Measurements from ENCODE around the gene CACNB1.
A peak's percentile ranks its signal among the peaks of the same experiment; 100 is the strongest.

Gene CACNB1

DNA sequence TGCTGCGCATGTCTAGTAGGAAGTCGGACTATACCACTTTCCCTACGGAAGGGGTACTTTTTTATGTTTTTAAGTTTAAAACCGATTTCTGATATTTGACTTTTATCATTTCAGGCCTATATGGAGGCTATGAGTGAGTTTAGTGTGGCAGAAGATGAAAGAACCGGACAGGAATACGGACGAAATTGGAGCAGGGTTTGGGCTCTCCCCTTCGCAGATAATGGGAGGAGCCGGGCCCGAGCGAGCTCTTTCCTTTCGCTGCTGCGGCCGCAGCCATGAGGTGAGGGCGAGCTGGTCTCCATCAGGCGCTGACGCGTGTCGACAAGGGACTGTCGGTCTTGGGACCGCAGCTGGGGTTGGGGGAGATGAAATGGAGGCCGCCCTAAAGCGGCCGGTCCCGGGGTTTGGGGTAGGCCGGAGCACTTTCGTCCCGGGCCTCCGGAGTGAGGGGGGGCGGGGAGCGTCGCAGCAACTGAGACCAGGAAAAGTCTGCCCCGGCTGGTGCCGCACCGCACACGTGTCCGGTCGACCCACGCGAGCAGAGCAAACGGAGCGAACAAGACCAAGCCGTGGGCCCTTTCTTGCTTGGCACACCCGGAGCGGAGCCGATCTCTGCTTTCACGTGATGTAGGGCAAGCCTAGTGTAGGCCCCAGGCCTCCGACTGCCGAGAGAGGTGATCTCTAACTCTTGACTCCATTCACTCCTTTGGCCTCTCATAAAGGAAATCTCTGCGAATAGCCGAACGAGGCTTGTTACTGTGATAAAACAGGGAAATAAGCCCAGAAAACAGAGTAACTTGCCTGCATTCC lies 2.8 kb upstream of the CACNB1 start, which contains the start of gene RPL19:
Gene RPL19 (plus strand): TSS at position 214 of the 810 bp plus-strand sequence. CDS start 62 bp downstream, at position 276.
- DNase-seq, result peak; percentile 82 to 95

DNA sequence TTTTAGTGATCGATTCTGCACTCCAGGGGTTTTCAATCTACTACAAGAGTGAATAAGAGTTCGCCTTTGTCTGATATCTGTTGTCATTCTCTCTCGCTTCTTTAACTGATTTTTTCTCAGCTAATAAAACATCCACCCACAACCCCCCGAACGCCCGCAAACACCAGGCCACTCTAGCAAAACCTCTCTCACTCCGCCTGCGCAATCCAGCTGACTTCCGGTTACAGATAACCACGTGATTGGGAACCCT lies 2.3 kb upstream of the CACNB1 start:
- DNase-seq, result peak in 1 of 2 donors; percentile 85

DNA sequence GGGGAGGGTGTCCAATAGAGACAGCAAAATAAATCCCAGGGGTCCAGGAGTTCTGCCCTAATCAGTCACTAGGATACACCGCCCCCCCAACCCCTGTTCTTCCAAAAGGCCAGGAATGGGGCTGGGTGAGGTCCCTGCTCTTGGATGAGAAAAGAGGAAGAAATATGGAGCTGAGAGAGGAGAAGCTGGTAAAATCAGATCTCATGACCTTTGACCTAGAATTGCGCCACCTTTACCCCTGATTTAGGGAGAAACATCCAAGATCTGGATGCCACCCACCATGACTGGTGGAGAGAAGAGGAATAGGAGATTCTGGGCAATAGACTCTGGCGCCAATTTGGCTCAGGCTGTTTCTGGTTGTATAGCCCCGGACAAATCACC lies 707 bp upstream of the CACNB1 start:
- no peak for DNase-seq

DNA sequence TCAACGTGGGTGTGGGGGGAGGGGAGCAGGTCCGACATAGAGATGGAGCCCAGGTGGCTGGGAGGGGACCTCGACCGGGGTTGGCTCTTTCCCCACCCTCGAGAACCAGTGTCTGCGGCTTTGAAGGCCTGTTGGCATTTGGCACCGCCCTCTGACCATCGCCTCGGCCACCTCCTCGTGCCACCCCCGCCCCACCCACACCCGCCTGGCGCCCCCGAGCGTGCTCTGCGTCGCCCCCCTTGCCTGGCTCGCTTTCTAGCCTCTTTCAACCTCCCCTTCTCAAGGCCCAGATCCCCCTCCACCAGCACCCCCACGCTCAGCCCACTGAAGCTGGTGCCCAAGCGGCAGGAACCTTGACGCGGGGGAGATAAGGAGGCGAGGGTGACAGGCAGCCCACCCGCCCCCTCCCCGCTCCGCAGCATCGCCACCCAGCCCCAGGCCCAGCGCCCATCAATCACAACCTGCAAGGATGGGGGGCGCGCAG lies 619 bp downstream of the CACNB1 start:
- no peak for DNase-seq

DNA sequence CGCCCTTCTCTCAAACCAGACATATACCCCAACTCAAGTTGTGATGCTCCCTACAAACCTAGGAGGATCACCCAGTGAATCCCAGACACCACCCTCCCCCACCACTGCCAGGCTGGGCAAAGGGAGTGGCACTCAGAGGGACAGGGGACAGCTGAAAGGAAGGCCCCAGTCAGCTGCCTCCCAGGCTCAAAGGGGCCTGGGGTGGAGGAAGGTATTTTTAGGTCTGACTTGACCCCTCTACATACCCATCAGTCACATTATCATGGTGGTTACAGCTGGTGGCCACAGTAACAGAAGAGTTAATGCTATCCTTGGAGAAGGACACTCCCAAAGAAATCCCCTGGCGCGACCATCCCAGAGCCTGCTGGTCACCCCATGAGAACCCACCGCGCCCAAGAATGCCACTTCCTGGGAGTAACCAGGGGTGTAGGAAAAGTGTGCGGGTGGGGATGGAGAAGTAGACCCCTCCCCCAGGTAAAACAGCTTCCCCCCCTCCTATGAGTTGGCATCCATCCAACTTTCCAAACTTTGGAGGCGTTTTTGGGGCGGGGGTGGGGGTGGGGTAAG lies 1.1 kb downstream of the CACNB1 start:
- DNase-seq, result no peak

DNA sequence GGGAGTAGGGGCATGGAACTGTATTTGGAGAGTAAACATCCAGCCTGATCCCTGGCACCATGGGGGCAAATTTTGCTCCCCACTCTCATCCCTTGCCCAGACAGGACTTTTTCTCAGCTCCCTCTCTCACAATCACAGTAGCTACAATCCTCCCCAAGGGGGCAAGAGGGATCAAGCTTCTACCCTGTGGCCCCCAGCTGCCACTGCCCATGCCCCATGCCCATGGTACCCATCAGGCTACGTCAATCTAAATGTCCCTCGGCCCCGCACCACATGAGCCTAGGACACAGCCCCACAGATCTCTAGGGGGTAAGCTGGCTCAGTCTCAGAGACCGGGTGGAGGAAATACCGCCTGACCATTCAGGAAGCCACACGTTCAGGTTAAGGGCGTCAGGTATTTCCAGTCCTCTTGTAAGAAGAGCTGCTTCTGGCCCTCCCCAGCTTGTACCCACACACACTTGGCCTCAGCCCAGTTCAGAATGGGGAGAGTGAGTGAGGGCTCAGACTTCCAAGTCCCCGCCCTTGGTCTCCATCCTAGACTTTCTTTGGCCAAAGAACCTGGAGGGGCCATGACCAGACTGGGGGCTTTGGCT lies 1.8 kb downstream of the CACNB1 start:
- DNase-seq, result no peak

DNA sequence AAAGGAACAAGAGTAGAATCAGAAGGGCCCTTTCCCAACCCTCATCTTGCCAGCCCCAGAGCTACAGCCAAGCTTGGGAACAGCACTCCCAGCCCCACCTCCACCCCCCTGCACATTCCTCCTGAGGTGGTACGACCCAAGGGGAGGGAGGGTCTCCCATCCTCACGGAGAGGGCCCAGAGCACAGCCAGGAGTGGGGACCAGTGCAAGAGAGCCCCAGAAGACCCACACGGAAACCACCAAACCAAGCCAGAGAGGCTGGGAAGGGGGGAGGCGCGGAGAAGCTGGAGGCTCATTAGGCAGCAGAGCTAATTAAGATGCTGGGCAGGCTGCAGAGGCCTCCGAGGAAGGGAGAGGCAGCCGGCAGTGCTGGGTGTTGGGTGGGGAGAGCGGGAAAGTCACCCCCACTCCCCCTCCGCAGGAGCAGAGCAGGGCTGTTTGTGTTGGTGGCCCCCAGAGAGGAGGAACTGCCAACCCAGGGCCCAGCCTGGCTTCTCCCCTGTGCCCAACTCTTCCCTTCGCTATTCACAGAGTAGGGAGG lies 2.4 kb downstream of the CACNB1 start:
- peak; percentile 38 to 39 for DNase-seq

DNA sequence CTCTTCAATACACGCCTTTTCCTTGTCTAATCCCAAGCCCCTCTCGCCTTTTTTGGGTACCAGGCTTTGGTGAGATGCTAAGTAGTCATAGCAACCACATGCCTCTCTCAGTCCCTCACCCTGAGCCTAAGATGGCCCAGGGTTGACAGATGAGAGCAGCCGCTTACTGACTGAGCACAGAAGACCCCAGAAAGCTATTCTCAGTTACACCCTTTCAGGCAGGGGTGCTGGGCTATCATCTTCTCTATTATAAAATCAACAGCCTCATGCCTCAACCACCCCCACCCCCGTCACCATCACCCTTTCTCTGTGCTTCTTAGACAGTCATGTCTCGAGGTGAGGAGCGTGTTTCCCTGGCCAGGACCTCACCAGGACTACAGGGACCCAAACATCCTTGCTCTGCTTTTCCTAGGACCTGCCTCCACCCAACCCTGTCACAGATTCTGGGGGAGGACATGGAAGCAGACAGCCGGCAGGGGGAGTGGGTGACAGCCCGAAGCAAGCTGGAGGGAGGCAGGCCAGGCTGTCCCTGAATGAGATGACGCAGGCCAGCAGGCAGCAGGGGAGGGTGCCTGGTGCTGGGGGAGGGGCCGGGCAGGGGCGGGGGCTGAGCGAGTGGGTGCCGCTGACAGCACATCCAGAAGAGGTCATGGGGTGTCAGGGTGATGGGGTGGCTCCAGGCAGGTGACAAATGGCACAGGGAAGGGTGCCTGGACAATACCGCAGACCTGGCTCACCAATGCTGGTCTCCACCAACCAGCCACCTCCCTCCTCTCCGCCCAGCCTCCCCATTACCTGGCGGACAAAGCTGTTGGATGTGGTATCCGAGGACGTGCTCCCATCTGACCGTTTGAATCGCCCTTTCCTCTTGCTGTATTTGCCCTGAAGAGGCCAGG lies 3.1 kb downstream of the CACNB1 start:
- peak; percentile 56 to 58 for DNase-seq

DNA sequence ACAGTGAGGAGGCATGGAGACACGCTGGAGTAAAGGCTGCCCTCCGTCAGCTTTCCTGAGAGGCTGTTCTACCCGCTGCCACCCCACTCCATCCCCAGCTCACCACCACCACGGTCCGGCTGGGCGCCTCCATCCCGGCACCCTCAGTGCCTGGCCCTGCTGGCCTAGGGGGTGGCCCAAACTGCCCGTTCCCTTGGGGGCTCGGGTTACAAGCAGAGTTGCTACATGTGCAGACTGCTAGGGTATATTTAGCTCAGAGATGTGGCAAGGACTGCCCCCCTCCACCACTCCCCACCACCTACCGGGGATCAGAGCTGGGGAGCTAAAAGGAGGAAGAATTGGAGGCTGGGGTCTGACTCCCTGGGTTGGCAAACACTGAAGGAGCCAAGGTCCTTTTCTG lies 4.1 kb downstream of the CACNB1 start:
- no peak for DNase-seq

DNA sequence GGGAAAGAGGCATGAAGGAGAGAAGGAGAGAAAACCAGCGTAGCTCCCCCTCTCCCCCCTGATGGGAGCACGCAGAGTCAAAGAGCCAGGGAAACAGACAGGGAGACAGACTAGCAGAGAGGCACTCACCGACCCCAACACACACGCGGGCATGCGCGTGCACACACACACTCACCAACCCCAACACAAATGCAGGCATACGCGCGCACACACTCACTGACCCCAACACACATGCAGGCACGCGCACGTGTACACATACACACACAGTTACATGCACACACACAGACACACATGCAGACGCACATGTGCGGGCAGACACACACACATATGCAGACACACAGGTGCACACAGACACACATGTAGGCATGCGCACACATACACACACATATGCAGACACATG lies 4.6 kb downstream of the CACNB1 start:
- no peak for DNase-seq

DNA sequence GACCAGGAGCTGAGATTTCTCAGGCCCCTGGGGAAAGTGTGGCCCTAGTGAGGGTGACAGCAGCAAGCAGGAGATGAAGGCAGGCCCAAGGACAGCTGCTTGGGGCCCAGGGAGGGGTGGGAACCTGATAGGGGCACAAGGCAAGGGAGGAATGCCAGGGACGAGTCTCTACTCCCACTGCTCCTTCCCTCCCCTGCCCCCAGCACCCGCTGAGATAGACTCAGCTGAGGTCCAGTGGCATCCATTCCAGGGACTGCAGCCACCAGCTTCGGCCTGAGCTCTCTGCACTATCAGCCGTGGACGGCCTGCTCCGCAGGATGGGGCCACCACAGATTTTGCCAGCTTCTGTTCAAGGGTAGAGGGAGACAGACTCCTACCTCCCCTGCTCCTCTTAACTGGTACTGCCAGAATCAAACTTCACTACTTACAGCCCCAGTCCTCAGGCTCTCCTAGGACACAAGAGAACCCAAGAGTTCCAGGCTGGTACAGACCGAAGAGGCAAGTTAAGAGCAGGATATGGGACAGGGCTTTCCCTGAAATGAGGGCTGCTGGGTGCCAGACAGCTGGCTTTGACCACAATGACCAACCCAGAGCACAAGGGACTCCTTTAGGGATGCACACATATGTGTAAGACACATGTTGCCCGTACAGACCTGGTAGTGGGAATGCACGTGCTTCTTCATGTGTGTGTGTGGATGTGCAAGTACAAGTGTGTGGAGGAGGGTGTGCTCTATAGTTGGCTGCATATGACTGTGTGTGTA lies 5.5 kb downstream of the CACNB1 start:
- no peak for DNase-seq

DNA sequence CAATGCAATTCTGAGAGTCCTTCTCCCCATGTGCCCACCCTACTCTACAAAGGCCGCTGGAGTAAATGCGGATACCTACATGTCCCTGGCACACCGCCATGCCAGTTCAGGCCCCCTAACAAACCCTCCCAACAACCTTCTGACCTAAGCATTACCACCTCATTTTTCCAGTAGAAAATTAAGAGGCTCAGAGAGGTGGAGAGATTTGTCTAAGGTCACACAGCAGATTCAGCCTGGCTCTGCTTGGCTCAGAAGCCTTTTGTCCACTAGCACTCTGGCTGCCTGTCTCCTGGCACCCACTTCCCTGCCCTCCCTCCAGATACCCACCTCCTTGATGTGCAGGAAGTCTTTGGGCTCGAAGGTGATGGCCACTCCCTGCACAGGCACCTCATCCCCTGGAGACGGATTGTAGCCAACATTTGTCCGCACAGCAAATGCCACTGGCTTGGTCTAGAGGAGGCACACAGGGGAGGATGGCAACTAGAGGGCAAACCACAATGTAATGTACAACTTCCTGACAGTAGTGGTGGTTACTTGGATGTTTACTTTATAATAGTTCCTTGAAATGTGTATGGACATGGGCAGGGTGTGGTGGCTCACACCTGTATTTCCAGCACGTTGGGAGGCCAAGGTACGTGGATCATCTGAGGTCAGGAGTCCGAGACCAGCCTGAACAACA lies 10.2 kb downstream of the CACNB1 start:
- no peak for DNase-seq

DNA sequence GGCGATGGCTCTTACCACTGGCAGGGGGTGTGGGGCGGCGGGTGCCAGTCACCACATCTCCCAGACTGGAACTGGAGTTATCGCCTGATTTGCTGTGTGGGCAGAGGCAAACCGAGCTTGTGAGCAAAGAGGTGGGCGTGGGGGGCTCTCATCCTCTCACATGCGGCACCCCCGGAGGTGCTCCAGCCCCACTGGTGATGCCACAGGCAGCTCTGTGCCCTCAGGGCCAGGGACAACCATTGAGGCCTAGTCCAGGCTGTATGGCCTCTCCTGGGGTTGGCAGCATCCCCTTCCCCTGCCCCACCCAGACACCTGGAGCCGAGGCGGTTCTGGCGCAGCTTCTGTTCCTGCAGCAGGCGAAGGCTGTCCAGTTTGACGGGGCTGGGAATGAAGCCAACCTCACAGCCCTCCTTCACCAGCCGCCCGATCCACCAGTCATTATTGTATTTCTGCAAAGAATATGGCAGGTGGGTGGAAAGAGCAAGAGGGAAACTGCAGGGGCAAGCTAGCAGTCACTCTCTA lies 10.9 kb downstream of the CACNB1 start:
- DNase-seq, result no peak

DNA sequence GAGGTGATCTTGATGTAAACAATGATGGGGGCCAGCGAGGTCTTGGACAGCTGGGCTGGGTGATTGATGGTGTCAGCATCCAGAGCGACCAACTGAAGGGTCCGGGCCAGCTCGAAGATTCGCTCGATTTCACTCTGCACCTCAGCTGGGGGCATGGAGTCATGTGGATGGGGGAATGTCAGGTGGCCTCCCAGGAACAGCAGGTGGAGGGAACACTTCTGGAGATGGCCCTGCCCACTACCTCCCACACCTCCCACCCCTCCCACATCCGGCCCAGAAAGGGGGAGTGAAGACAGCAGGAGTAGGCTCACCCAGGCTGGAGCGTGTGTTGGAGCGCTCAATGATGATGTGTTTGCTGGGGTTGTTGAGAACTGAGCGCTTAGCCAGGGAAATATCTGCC lies 13.7 kb downstream of the CACNB1 start:
- no peak for DNase-seq

DNA sequence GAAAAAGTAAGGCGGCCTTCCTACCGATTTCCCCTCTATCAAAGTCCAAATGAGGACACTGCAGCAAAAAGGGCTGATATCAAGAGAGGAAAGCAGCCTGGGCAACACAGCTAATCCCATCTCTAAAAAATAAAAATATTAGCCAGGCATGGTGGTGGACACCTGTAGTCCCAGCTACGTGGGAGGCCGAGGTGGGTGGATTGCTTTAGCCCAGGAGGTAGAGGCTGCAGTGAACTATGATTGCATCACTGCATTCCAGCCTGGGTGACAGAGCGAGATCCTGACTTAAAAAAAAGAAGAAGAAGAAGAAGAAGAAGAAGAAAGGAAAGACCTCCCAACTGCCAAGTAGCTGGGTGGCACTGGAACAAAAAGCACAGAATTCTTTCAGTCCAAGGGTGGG lies 14.4 kb downstream of the CACNB1 start:
- no peak for DNase-seq

DNA sequence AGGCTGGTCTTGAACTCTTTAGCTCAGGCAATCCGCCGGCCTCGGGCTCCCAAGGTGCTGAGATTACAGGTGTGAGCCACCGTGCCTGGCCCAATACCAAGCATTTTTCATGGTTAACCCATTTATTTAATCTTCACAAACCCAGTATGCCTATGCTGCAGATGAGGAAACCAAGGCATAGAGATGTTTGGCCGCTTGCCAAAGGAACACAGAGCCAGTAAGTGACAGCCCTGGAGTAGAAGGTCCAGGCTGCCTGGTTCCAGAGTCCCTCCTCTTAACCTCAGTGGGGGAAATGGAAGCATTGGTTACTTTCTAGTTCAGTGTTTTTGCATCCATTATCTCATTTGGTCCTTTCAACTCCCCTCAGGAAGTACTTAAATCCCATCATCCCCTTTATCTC lies 16.2 kb downstream of the CACNB1 start:
- no peak for DNase-seq

DNA sequence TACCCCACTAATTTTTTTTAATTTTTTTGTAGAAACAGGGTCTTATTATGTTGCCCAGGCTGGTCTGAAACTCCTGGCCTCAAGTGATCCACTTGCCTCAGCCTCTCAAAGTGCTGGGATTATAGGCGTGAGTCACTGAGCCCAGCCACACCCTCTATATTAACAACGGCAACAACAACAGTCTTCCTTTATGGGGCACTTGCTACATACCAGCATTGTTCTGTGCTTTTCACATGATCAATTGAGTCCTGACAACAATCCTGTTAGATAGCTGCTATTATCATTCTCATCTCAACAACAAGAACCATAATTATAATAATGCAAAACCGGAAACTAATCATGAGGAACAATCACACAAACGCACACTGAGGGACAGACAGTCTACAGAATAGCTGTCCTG lies 18.9 kb downstream of the CACNB1 start:
- DNase-seq, result no peak

DNA sequence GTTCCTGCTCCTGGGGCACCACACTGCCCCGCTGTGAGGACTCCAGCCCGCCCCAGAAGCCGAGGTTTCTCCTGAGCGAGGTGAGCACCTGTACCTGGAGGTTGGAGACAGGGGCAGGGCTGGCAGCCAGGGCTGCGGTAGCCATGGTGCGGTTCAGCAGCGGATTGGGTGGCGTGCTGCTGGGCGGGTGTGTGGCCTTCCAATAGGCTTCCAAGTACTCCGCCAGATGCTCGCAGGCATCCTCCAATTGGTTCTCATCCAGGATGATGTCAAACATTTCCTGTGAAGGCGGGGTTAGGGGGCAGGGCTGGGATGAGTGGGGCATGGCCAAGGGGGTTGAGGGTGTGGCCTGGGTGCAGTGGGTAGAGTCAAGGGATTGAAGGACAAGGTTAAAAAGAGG lies 20.2 kb downstream of the CACNB1 start:
- DNase-seq, result no peak

DNA sequence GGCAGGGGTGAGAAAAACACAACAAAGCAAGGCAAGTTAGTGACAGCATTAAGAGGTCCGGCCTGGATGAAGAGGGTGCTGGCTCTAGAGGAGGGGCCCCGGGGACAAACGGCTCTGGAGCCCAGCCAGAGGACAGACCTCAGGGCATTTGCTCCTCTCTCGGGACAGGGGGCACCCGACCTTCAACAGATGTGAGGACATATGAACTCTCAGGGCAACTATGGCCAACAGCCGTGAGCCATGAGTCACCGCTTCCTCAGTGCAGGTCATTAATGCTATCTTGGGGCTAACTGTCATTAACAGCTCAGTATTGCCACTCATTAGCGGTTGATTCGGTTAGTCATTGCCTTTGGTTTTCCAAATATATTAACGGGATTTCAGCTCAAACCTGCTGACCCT lies 21.8 kb downstream of the CACNB1 start:
- DNase-seq, result no peak

DNA sequence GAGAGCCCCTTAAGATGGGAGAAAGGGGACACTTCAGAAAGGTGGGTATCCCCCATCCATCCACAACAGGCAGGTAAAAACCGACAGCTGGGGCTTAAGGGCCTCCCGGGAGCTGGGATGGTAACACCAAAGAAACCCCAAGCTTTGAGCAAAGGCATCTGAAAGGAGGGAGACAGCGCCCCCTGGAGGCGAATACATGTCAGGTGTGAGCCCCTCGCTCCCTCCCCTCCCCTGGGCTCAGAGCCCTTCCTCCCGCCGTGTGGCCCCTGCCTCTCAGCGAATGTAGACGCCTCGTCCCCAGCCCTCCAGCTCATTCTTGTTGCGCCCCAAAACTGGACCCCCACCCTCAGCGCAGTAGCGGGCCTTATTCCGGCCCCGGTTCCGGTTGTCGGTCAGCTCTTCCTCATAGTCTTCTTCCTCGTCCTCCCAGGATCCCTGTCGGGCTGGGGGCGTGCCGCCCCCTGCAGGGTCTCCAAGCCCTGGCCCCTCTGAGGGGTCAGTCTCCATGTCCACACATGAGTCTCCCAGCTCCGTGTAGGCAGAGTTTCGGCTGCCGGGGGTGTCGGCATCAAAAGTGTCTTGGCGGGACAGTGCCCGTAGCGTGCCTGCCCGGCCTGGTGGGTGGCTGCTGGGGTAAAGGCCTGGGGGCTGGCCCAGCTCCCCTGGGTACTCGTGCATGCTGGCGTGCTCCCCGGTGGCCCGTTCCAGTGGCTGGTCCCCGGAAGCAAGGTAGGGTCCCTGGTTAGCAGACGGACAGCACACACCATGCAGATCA lies 22.4 kb downstream of the CACNB1 start:
- peak; percentile 24 to 28 for DNase-seq

All from hippocampal formation (tissue), 2 donors.